ENCODE measurements around the gene ZNF69. TPM values are rescaled to one million over a fixed set of nuclear protein-coding genes. Genes with fewer than 3 reads are reported as not detected.

ZNF69 gene
- total RNA-seq, 1 experiment from 2014 or later = 10.6 TPM

Other genes with a start within 250 kb of the ZNF69 start
- 8.7 and 10.5 TPM in 2 replicates for gene ZNF823, start 148.8 kb upstream of the ZNF69 start, total RNA-seq (2014; rRNA removed; shearing (Covaris generic))
- 6.0 and 6.2 TPM in 2 replicates for gene ZNF441, start 120.8 kb upstream of the ZNF69 start, total RNA-seq (2014; rRNA removed; shearing (Covaris generic))
- gene ZNF491, start 89.3 kb upstream of the ZNF69 start, total RNA-seq (2014; rRNA removed; shearing (Covaris generic)) = 3.6 and 5.2 TPM in 2 replicates
- gene ZNF440, start 73.5 kb upstream of the ZNF69 start, total RNA-seq (2014; rRNA removed; shearing (Covaris generic)) = 16.9 and 21.0 TPM in 2 replicates
- 15.5 and 16.3 TPM in 2 replicates for gene ZNF439, start 39.1 kb upstream of the ZNF69 start, total RNA-seq (2014; rRNA removed; shearing (Covaris generic))
- 16.2 and 19.6 TPM in 2 replicates for gene ZNF700, start 37.3 kb downstream of the ZNF69 start, total RNA-seq (2014; rRNA removed; shearing (Covaris generic))
- gene ZNF763, start 77.3 kb downstream of the ZNF69 start, total RNA-seq (2014; rRNA removed; shearing (Covaris generic)) = 0.40 and 0.51 TPM in 2 replicates
- 7.8 and 8.0 TPM in 2 replicates for gene ZNF433, start 147.9 kb downstream of the ZNF69 start, total RNA-seq (2014; rRNA removed; shearing (Covaris generic))
- 4.9 and 5.5 TPM in 2 replicates for gene ZNF878, start 165.2 kb downstream of the ZNF69 start, total RNA-seq (2014; rRNA removed; shearing (Covaris generic))
- 13.4 and 15.4 TPM in 2 replicates for gene ZNF844, start 176.9 kb downstream of the ZNF69 start, total RNA-seq (2014; rRNA removed; shearing (Covaris generic))